Natural killer cell (primary cell): Measurements from ENCODE around the gene STX17. TPM values are rescaled to one million over a fixed set of nuclear protein-coding genes. Genes with fewer than 3 reads are reported as not detected.

Source experiments
- ATAC-seq, 3 donors: fragments of 150-1000 bp in 2 of 3; fragments of 200-7000 bp in 1 of 3; cut with Tn5 transposase; 1 replicate in 1 of 3; 2 replicates in 2 of 3; pipeline ENCODE4 v1.10.0; 2021; ENCODE audit warnings: mild to moderate bottlenecking in 2 of 3, moderate library complexity in 2 of 3
- DNase-seq, 2 donors: peaks; one replicate each; pipeline versions ENCODE4 v3.0.0 to v3.0.0-alpha.2; 2013 to 2021; ENCODE audit warnings: mixed read lengths in 1 of 2
- H3K27ac ChIP-seq: one replicate; pipeline ENCODE4 v1.5.1; 2013; ENCODE audit warnings: mild to moderate bottlenecking, low read length
- H3K27me3 ChIP-seq: one replicate; pipeline ENCODE4 v1.6.1; 2013; ENCODE audit warnings: low read length; ENCODE audit not compliant: control insufficient read depth, insufficient read depth
- H3K36me3 ChIP-seq: one replicate; pipeline ENCODE4 v1.6.1; 2013; ENCODE audit warnings: low read length; ENCODE audit not compliant: control insufficient read depth, insufficient read depth
- H3K4me1 ChIP-seq: one replicate; pipeline ENCODE4 v1.6.1; 2013; ENCODE audit warnings: low read length; ENCODE audit not compliant: control insufficient read depth, insufficient read depth
- H3K4me3 ChIP-seq: one replicate; pipeline ENCODE4 v1.5.1; 2013; ENCODE audit warnings: low read length
- H3K9me3 ChIP-seq: one replicate; pipeline ENCODE4 v1.6.1; 2013; ENCODE audit warnings: low read length; ENCODE audit not compliant: control insufficient read depth, insufficient read depth
- H3K27ac Mint-ChIP-seq, 2 donors: one replicate each; pipeline ENCODE4 v1.8.0; 2022; ENCODE audit warnings: mild to moderate bottlenecking in 2 of 2, mixed read lengths in 2 of 2, moderate library complexity in 1 of 2
- H3K27me3 Mint-ChIP-seq, 2 donors: one replicate each; pipeline ENCODE4 v1.8.0; 2022; ENCODE audit warnings: low read depth in 2 of 2, mixed read lengths in 2 of 2
- H3K36me3 Mint-ChIP-seq: one replicate; pipeline ENCODE4 v1.8.0; 2022; ENCODE audit warnings: mixed read lengths
- H3K4me1 Mint-ChIP-seq, 2 donors: one replicate each; pipeline ENCODE4 v1.8.0; 2022; ENCODE audit warnings: mixed read lengths in 2 of 2
- H3K4me3 Mint-ChIP-seq: one replicate; pipeline ENCODE4 v1.8.0; 2022; ENCODE audit warnings: mild to moderate bottlenecking, moderate library complexity, mixed read lengths
- H3K9me3 Mint-ChIP-seq, 2 donors: one replicate each; pipeline ENCODE4 v1.8.0; 2022; ENCODE audit warnings: mixed read lengths in 2 of 2
- whole genome bisulfite sequencing: methylation state at CpG from one replicate; pipeline ENCODE4 v1.1.7; 2013; ENCODE audit warnings: missing lambda C conversion rate; ENCODE audit not compliant: insufficient coverage; 5-methylcytosine and 5-hydroxymethylcytosine counted together
- intact Hi-C: fragments of 100-400 bp; cut with micrococcal nuclease; formaldehyde crosslinking; loops from one replicate; pipeline ENCODE4 v1.14.2; 2022
- total RNA-seq, 4 donors: library from RNA; stranded (reverse); fragments of 120-200 nt in 1 of 4; gene quantifications; one replicate each; pipeline versions ENCODE4 v1.2.3 to v1.2.4, GENCODE V29; 2013 to 2022
- TF ChIP-seq, protein P1 (sequence below): fragments of 200-600 bp; IDR thresholded peaks from one replicate; pipeline ENCODE4 v1.8.0; 2022; ENCODE audit warnings: antibody characterized with exemption

The STX17 gene
- total RNA-seq, 3 donors from 2014 or later (not counting 1 experiment from before 2014, with no cell fraction given), result 28.4 to 41.5 (median 33.8) TPM

DNA sequence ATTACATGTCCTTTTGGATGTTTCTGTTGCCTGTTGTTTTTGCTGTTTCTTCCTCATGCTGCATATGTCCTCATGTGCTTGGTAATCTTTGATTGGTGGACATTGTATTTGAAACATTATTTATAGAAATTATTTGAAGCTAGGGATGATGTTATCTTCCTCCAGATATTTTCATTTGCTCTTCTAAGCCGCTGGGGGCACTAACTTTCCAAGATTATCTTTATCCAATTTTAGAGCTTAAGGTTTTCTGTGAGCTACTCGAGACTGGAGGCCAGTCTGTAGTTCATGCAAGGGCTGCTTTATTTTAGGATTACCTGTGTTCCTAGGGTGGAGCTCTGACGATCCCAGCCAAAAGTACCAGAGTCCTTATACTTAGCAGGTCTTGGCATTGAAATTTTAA is 40.9 kb downstream of the STX17 start:
- H3K27ac Mint-ChIP-seq, result no peak overlapping the region

DNA sequence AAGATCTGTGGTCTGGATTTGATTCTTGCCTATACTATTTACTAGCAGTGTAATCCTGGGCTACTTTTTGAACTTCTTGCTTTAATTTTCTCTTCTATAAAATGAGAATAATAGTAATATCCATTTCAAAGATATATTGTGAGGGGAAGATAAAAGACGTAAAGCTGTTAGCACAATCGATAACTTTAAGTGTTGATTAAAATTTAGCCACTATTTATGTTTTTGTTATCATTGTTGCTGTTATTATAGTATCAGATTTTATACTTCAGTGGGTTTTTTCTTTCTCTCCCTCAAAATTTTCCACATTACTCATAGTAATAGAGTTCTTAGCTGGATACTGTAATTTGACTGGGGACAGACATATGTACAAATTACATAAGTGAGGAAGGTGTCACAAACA is 42.0 kb downstream of the STX17 start:
- Mint-ChIP-seq H3K36me3 (no peaks in the 10 kb centered on the region), H3K27ac (no peak overlapping the region), H3K9me3 (no peaks in the 10 kb centered on the region), H3K4me3 (no peak overlapping the region), H3K4me1 (peaks cover 0 to 7% of the 10 kb centered on the region in 2 donors), H3K27me3 (no peaks in the 10 kb centered on the region)
- H3K27me3 ChIP-seq, result no peaks in the 10 kb centered on the region
- TF ChIP-seq, protein P1, sequence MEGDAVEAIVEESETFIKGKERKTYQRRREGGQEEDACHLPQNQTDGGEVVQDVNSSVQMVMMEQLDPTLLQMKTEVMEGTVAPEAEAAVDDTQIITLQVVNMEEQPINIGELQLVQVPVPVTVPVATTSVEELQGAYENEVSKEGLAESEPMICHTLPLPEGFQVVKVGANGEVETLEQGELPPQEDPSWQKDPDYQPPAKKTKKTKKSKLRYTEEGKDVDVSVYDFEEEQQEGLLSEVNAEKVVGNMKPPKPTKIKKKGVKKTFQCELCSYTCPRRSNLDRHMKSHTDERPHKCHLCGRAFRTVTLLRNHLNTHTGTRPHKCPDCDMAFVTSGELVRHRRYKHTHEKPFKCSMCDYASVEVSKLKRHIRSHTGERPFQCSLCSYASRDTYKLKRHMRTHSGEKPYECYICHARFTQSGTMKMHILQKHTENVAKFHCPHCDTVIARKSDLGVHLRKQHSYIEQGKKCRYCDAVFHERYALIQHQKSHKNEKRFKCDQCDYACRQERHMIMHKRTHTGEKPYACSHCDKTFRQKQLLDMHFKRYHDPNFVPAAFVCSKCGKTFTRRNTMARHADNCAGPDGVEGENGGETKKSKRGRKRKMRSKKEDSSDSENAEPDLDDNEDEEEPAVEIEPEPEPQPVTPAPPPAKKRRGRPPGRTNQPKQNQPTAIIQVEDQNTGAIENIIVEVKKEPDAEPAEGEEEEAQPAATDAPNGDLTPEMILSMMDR, result no peak
- peaks cover 12% of the 10 kb centered on the region for H3K36me3 ChIP-seq
- H3K27ac ChIP-seq, result no peak overlapping the region
- intact Hi-C loops, result no loop called here
- no peaks in the 10 kb centered on the region for H3K4me1 ChIP-seq
- ATAC-seq (no peak), DNase-seq (no peak)
- no CpG with 5 or more reads among the region's 2 CpGs for WGBS
- H3K9me3 ChIP-seq, result no peaks in the 10 kb centered on the region
- H3K4me3 ChIP-seq, result no peak overlapping the region

More for the DNA sequence above, 40.9 kb downstream of the STX17 start:
- Mint-ChIP-seq H3K4me3 (no peak overlapping the region), H3K9me3 (no peaks in the 10 kb centered on the region), H3K27me3 (no peaks in the 10 kb centered on the region), H3K4me1 (peaks cover 0 to 7% of the 10 kb centered on the region in 2 donors), H3K36me3 (no peaks in the 10 kb centered on the region)
- Histone ChIP-seq H3K4me1 (no peaks in the 10 kb centered on the region), H3K4me3 (no peak overlapping the region), H3K27ac (no peak overlapping the region), H3K27me3 (no peaks in the 10 kb centered on the region), H3K9me3 (no peaks in the 10 kb centered on the region), H3K36me3 (peaks cover 9% of the 10 kb centered on the region)
- intact Hi-C loops, result no loop called here
- ATAC-seq (no peak), DNase-seq (no peak)
- TF ChIP-seq, protein P1, result no peak
- 98% methylated on average over 3 of the region's 3 CpGs for WGBS

DNA sequence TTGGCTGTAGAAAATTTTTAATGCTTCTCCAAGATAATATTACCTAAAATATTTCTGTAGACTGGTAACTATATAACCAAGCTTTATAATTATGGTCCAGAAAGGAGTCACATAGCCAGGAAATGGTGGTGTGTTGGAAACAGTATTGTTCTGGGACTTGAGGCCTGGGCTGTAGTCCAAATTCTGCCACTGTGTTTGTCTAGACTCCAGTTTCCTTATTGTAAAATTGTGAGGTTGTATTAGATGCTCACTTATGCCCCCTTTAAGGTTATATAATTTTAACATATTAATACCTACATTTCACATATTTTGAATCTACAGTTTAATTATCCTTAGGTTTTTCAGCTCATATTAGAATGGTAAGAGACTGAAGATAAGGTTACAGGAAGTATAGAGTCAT is 42.4 kb downstream of the STX17 start:
- Histone ChIP-seq H3K4me3 (no peak overlapping the region), H3K4me1 (no peaks in the 10 kb centered on the region), H3K27me3 (no peaks in the 10 kb centered on the region), H3K36me3 (peaks cover 12% of the 10 kb centered on the region), H3K27ac (no peak overlapping the region), H3K9me3 (no peaks in the 10 kb centered on the region)
- Mint-ChIP-seq H3K9me3 (no peaks in the 10 kb centered on the region), H3K4me1 (peaks cover 0 to 7% of the 10 kb centered on the region in 2 donors), H3K4me3 (no peak overlapping the region), H3K27ac (no peak overlapping the region), H3K27me3 (no peaks in the 10 kb centered on the region), H3K36me3 (no peaks in the 10 kb centered on the region)
- TF ChIP-seq, protein P1, result no peak
- DNase-seq, result no peak
- no peak for ATAC-seq
- intact Hi-C loops, result no loop called here

DNA sequence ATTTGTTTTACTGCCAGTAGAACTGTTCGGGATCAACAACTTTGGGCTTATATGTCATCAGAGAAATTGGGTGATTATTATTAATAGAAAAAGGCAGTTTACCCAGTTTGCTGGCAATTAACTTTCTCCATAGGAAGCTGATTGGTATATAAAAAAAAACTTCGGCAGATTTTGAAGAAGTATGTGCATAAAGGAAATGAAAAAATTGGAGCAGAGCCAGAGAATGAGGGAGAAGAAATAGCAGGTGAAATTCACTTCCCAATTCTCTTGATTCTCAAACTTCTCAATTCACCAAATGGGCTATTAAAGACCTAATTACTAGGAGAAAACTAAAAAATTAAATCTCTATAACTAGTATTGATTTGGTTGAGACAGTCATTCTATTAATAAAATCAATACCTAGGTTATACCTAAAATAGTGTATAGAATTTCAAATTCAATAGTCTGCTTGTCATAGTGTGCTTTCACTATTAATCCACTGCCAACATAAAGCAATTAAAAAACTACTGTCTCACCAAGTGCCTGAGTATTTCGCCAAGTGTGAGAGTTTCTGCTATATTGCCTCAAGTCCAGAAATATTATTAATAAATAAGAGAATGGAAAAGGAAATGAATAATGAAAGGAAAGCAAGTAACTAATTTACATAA is 47.5 kb downstream of the STX17 start:
- H3K36me3 Mint-ChIP-seq, result no peaks in the 10 kb centered on the region
- DNase-seq (no peak), ATAC-seq (no peak)
- H3K4me3 Mint-ChIP-seq, result no peak overlapping the region
- Histone ChIP-seq H3K27ac (no peak overlapping the region), H3K4me3 (no peak overlapping the region), H3K9me3 (no peaks in the 10 kb centered on the region), H3K4me1 (no peaks in the 10 kb centered on the region), H3K36me3 (peaks cover 12% of the 10 kb centered on the region), H3K27me3 (no peaks in the 10 kb centered on the region)
- intact Hi-C loops, result no loop called here
- no peaks in the 10 kb centered on the region for H3K9me3 Mint-ChIP-seq
- peaks cover 0 to 5% of the 10 kb centered on the region in 2 donors for H3K4me1 Mint-ChIP-seq
- H3K27me3 Mint-ChIP-seq, result no peaks in the 10 kb centered on the region
- 100% methylated on average over 1 of the region's 3 CpGs for WGBS
- TF ChIP-seq, protein P1, result no peak
- no peak overlapping the region for H3K27ac Mint-ChIP-seq
